Stimulated activated CD4-positive, alpha-beta T cell treated with anti-CD3 and anti-CD28 coated beads, Interleukin-1b, Interleukin-23, amount 100 ng/mL, for 24 hours (primary cell): ENCODE measurements around the gene SAP25.
"Not testable (repeated sequence)": the region's sequence is repeated elsewhere in the genome, so short reads cannot be mapped to it uniquely, and the experiment has no call there.

ENCODE experiments used
- DNase-seq, 4 experiments: peaks; one replicate each; pipeline ENCODE4 v3.0.0-alpha.2; 2020; ENCODE audit warnings: low read depth in 4 of 4, low spot score in 1 of 4

The SAP25 gene

DNA sequence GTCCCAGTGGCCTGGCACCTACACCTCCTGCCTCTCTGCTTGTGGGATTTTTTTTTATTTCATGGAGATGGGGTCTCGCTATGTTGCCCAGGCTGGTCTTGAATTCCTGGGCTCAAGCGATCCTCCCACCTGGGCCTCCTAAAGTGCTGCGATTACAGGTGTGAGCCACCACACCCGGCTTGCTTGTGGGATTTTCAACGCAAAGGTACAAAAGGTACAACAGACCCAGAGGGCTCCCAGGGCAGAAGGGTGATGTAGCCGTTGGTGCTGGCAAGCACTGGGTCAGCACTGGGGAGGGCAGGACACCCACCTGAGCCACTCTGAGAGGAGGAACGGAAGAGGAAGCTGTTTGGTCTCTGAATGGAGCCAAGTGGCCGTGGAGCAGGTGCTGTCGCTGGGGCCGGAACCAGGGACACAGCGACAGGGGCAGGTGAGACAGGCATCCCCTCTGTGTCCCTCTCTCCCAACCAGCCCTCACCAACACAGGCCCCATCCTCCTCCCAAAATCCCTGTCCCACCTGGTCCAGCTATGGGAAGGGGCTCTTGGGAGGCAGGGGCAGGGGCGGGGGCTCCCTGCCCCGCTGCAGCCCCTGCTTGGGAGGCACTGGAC lies 2.8 kb upstream of the SAP25 start:
- DNase-seq: no peak

DNA sequence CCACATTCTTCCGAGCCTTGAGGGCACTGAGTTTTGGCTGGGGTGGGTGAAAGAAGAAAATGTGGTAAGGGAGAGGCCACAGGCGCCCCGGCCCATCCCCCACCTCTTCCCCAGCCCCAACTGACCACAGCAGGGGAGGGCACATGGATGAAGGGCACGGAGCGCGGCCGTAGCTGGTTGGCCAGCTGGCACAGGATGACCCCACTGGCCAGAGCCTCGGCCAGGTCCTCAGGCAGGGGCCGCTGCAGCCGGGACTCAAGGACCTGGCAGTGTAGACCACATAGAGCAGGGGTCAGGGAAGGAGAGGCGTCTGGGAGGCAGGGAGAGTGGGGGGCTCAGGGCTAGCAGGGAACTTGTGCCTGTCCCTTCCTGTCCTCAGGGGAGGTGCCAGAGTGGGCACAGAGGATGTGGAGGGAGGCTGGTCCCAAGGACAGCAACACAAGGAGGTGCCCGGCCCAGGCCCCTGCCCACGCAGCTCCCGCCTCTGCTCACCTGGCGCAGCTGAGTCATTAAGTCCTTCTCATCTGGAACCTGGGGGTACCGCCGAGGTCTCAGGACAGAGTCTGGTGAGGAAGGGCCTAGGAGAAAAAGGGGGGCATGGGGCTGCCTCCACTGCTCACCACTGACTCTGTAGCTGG lies 2.2 kb upstream of the SAP25 start:
- no peak for DNase-seq

DNA sequence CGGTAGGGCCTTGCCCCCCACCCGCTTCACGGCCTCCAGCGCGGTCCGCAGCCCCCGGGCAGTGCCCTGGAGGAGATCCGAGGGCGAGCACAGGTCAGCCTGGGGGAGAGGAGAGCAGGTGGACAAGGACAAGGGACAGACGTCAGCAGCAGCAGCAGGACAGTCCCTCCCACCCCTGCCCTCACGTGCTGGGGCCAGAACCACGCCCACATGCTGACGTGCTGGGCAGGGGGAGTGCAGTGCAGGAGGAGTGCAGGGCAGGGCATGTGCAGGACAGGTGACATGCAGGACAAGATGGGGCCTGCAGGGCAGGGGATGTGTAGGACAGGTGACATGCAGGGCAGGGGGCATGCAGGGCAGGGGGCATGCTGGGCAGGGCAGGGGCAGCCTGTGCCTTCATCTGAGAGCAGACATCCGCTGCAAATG lies 1.5 kb upstream of the SAP25 start:
- no peak for DNase-seq

DNA sequence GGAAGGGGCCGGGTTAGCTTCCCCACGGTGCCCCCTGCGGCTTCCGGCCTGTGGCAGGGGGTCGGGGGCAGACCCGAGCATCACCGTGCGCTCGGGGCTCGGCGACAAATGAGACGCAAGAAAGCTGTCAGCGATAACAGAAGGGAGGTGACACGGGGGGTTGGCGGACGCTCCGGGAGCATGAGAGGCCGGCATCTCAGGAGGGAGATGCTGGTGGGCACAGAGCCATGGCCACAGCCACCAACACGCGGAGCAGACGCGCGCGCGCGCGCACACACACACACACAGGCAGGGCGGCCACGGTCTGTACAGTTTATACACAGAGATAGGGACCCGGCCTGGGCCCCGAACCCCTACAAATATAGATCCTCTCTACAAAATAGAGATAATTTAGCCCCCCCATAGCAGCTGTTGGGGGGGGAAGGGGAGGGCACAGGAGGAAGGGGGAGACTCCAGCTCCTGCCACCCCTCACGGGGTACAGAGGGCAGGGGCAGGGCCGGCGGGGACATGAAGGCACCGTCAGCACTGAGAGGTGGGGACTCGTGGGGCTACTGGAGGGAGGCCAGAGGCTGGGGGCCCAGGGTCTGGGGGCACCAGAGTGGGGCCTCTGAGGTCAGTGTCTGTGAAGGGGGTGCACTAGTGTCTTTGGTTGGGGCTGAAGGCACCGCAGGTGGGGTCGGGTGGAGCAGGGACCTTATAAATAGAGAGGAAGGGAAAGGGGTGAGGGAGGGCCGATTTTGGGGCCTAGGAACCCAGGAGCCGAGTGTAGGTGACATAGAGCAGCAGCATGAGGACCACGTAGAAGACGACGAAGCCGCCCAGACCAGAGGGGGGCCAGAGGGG lies 884 bp upstream of the SAP25 start:
- DNase-seq: no peak

DNA sequence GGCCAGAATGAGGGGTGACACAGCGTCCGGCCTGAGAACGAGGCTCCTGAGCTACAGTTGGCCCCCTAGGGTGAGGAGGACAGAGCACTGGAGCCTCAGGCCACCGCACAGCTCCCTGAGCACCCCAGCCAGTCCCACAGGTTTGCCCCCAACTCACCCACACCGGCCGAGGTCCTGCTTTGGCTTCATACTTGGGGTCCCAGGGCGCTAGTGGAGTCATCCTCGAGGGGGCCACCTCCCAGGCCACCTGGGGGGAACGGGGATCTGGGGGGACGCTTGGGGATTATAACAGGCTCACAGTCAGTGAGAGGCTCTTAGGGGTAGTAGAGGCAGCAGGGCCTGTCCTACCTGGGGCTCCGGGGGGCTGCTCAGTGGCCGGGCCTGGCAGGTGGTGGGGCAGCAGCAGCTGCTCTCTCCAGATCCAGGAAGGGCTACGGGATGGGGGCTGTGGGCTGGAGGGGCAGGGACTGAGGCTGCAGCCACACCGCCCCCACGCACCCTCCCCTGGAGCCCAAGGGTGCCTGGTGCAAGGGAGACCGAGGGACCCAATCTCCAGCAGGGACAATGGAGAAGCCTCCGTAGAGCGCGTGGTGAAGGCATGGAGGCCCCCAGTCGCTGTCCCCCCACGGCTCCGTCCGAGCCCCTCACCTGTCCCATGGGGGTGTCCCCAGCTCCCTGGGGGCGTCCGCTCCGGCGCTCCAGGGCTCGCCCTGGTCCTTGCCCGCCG lies 588 bp downstream of the SAP25 start:
- no peak for DNase-seq

DNA sequence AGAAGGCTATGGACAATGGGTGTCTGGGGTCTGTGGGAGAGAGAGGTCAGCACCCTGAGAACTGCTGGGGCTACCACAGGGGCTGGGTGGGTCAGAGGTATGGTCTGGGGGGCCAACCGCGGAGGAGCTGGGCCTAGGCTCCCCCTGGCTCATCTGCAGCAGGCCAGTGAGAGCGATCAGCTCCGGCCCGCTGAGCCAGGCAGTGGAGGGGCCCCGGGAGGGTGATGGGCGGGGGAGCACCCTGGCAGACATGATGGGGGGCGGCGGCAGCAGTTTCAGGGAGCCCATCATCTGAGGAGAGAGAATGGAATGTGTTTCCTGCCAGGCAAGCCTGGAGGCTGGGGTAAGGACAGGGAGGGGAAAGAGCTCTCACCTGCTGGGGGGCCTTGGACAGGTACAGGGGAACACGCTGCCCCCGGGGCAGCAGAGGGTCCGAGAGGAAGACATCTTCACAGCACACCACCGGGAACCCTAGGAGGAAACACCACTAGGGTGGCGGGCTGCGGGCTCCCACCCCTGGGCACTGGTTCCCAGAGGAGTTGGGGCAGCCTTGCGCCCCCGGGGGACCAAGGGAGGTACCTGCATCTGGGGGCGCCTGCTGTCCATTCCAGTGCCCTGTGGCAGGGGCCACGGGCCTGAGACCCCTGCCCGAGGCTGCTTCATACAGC lies 1.3 kb downstream of the SAP25 start:
- DNase-seq: no peak

DNA sequence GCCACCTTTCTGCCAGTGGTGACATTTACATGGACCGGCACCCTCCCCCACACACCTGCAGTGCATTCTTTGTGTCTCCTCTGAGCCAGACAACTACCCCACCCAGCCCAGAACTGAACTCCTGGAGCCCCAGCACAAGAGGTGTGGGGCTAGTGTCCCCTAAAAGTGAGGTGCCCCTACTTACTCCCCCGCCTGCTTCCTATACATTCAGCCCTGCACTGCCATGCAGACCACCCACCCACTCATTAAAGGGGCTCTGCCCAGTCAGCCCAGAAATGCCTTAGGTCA lies 1.9 kb downstream of the SAP25 start:
- no peak for DNase-seq

DNA sequence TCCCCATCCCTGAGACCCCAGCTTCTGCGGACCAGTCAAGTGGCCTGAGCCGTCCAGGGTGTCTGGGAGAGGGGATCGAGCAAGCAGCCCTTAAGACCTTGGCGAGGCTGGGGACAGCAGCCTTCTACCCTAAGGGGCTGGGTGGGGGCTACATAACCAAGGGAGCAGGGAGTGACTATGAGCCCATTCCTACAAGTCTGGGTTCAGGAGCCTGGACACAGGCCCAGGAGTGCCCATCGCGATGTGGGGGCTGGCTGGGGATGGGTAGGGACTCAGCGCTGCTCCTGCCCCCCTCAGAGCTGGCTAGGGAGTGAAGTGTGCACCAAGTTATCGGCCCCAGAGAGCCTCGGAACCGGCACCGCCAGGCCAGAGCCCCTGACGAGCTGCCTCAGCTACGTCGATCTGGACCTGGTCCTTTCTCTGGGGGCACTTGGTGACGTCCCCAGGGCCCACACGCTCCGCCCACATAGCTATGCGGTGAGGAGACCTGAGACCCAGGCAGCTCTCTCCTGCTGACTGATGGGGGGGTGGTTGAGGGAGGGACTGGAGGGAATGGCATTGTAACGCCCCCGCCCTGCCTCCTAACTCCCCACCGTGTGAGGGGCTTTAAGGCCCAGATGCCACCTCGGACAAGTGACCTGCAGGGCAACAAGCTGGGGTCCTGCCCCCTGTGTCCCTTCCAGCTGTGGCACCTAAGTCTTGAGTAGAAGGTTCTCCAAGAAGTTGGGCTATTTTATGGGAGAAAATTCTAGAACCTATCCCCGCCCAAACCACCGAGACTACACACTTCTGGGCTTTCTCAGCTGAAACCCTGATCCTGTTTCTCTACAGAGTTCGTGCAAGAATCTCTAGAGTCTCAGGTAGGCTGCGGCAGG lies 2.5 kb downstream of the SAP25 start:
- DNase-seq: no peak

DNA sequence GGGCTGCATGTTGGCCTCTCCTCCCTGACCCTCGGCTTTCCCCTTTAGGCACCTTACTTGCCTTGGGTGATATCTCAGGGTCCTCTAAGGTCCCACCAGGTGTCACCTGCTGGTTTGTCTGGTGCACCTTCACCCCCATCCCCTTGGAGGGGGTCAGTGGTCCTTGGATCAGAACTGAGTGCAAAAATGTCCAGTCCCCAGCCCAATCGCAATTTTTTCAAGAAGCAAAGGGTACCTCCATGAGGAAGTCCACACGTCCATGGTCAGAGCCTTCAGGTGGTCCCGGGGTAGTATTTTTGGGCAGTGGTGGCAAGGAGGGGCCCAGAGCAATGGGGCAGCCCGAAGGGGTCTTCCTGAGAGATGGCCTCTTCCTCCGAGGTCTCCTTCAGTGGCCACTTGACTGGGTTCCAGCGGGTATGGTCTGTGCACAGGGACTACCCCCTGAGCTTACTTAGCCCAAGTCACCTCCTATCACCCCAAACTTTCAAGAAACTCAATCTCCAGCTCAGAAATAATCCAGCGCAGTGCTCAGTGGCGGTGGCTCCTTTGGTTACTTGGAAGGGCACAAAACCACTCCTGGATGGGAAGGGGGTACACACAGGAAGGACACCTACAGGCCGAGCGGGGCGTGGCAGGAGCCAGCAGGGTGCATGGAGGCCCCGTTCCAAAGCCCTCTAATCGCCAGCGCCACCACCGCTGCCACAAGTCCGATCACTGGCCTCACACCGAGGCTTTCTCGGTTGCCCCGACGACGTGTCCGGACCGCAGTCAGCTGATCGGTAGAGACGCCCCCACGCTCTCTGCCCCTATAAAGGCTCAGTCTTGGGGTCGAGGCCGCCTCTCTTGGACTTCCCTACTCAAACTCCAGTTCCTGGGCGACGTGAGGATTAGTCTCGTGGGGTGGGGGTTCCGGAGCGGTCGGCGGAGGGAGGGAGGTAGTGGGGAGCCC lies 4.5 kb downstream of the SAP25 start:
- DNase-seq: peak in 1 of 4 experiments; percentile 19

DNA sequence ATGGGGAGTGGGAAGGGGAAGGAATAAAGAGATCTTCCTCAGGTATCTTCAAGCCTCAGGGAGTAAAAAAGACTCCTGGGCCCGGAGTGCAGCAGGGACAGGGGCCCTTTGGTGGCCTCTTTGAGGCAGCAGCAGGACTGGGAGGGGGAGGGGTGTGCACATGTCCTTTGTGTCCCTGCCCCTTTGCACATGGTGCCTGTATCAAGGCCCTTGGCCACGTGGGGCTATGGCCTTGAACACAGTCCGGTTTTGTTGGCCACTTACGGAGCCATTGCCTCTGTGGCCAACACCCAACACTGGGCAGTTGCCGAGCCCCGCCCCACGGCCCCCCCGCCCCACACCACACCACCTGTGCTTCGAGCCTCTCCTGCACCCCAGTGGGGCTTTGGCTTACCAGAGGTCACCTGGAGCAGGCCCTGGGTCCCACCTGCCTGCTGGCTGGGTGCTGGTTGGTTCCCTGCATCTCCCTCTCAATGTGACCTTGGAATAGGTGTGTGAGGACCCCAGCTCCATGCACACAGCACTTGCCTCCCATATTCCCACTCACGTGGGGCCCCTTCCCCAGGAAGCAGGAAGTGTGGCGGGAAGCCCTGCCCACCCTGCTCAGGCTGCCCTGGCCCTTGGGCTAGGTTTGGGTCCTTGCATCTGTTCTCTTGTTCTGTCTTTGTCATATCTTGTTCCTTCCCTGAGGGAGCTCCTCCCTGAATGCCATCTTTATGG lies 5.4 kb downstream of the SAP25 start:
- no peak for DNase-seq

DNA sequence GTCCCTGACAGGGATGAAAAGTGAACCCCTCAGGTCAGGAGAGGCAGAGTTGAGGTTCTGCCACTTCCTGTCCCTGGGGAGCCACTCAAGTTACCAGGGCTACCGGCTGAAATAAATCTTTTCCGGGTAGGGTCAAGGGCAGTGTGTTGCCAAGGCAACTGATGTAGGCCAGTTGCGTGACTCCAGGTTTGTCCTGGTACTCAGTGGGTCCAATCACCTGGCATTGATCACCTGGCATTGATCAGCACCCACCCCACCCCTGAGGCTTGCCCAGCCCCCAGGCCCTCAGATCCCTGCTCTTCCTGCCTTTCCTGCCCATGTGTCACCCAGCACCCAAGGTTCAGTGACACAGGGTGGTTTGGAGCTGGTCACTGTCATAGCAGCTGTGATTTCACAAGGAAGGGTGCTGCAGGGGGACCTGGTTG lies 5.9 kb downstream of the SAP25 start:
- no peak for DNase-seq

DNA sequence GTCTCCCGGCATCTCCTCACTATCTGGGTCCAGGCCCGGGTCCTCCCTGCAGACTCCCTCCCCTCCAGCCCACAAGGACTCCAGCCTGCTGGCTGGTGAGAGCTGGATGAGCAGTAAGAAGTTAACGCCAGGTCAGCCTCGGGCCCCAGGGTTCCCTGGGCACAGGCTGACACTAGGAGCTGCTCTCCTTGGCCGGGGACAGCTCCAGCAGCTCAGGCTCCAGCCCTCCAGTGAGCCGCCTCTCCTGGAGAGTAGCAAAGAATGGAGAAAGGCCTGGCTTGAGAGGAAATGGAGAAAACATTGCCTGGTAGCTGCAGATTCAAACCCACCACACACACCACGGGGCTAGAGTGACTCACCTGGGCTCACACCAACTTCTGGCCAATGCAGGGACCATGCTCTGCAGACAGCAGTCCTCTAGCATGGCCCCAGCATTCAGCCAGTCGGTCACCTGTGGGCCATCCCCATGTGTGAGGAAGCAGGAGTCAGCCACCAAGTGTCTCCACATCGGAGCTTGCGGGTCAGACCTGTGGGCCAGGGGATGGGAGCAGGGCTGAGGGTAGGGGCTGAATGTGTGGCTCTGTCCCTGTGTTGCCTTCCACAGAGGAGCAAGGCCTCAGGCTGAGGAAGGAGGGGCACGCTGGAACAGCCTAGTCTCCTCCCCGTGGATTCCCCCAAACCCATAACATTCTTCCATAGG lies 6.5 kb downstream of the SAP25 start:
- DNase-seq: no peak

DNA sequence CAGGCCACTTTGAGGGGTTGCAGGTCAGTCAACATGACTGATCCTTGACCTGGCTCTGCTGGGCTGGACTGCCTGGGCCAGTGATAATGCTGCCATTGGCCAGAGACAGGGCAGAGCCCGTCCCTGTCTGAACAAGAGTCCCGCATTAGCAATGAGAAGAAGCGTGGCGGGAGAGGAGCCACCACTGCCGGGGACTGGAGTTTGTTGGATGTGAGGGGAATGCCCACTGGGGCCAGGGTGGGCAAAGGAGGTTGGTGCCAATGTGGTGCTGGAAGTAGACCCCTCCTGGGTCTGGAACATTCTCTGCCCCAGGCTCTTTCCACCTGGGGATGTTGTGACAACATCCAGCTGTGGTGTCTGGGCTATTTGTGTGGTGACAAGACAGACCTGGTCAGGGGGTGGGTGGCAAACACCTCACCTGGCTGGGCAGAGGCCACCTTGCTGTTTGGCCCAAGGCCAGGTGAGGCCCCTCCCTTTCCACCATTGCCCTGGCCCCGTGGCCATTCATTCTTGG lies 7.6 kb downstream of the SAP25 start:
- DNase-seq: no peak

DNA sequence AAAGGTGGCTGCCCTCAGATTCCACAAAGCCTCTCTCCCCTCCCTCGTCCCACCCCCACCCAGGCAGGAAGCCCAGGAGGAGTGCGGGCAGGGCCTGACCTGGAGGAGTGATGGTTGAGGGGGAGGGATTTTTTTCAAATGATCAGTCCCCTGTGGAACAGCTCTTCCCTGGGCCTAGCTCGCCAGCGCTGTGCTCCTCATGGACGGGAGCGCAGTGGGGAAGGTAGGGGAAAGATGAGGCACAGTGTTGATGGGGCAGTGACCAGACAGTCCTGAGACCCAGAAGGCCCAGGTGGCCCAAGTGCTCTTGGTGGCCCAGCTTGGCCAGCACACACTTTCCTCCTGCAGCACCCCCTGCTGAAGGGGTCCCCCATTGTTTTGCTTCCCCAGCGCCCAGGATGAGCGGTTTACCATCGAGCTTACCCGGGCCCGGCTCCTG lies 8.5 kb downstream of the SAP25 start:
- DNase-seq: no peak

DNA sequence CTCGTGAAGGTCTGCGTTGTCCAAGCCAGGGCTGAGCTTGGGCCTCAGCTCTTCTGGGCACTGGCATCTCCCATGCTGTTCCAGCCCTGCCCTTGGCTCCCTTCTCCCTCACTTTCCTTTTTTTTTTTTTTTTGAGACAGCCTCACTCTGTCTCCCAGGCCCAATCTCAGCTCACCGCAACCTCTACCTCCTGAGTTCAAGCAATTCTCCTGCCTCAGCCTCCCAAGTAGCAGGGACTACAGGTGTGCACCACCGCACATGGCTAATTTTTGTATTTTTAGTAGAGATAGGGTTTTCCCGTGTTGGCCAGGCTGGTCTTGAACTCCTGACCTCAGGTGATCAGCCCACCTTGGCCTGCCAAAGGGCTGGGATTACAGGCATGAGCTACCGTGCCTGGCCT lies 9.3 kb downstream of the SAP25 start:
- not testable (repeated sequence) for DNase-seq

DNA sequence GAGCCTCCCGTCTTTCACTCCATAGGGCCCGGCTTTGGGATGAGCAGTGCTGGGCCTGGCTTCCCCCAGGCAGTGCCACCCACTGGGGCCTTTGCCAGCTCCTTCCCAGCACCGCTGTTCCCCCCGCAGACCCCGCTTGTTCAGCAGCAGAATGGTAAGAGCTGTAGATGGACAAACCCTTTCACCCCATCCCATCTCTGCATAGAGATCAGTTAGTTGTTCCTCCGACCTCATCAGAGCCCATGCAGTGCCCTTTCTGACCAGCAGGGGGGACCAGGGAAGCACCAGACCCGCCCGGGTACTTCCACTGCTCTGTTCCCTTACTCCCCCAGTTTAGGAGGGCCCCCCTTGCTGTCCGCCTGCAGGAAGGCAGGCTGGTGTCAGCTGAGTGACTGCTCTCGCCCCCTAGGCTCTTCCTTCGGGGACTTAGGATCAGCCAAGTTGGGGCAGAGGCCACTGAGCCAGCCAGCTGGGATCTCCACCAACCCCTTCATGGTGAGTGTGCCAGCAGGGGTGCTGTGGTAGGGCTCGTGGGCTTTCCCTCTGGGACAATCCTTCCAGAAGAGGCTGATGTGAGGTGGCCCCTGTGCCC lies 9.8 kb downstream of the SAP25 start:
- peak; percentile 66 to 90 (median 78) for DNase-seq

DNA sequence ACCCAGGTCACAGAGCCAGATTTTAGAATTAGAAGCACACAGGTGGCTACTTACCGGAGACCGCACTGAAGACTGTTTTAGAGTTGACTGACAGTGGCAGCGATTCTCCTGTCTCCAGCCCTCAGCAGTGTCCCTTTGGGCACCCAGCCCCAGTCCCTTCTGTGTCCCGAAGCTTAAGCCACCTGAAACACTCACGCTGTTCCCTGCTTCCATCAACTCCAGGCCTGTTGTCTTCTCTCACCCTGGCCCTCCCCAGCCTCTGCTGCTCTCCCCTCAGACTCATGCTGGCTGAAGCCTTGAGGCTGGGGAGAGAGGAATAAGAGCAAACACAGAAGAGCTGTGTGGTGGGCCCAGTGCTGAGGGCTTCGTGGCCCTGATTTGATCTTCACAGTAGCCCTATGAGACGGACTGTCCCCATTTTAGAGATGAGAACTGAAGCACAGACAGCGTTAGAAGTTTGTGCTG lies 10.6 kb downstream of the SAP25 start:
- no peak for DNase-seq
